H9 (cell line): ENCODE results near the gene KCNC2. TPM values are rescaled to one million over a fixed set of nuclear protein-coding genes. Genes with fewer than 3 reads are reported as not detected.

Source experiments
- DNase-seq: peaks from one replicate; pipeline ENCODE4 v3.0.0-alpha.2; 2017
- H2AFZ ChIP-seq: one replicate; pipeline ENCODE4 v1.6.1; 2013; ENCODE audit warnings: mild to moderate bottlenecking, low read length, control low read depth, moderate library complexity
- H2AK5ac ChIP-seq: 2 replicates; pipeline ENCODE4 v1.6.1; 2013; ENCODE audit warnings: low read length, control low read depth, mixed read lengths; ENCODE audit not compliant: insufficient read length
- H2BK120ac ChIP-seq: one replicate; pipeline ENCODE4 v1.6.1; 2013; ENCODE audit warnings: low read depth, mild to moderate bottlenecking, low read length, control low read depth, inconsistent platforms; ENCODE audit not compliant: poor library complexity, severe bottlenecking
- H2BK12ac ChIP-seq: 2 replicates; pipeline ENCODE4 v1.6.1; 2013; ENCODE audit warnings: low read length, control low read depth, mixed read lengths, low read depth; ENCODE audit not compliant: insufficient read length
- H2BK15ac ChIP-seq: 2 replicates; pipeline ENCODE4 v1.6.1; 2013; ENCODE audit warnings: low read depth, low read length, control low read depth
- H2BK20ac ChIP-seq: one replicate; pipeline ENCODE4 v1.6.1; 2013; ENCODE audit warnings: low read depth, mild to moderate bottlenecking, low read length, control low read depth, inconsistent platforms; ENCODE audit not compliant: poor library complexity, severe bottlenecking
- H2BK5ac ChIP-seq: 2 replicates; pipeline ENCODE4 v1.6.1; 2013; ENCODE audit warnings: low read length, control low read depth, mixed read lengths; ENCODE audit not compliant: insufficient read length
- H3K14ac ChIP-seq: 2 replicates; pipeline ENCODE4 v1.6.1; 2013; ENCODE audit warnings: low read length, control low read depth; ENCODE audit not compliant: insufficient read depth
- H3K18ac ChIP-seq: 2 replicates; pipeline ENCODE4 v1.6.1; 2013; ENCODE audit warnings: low read depth, mild to moderate bottlenecking, mixed read lengths, low read length, control low read depth; ENCODE audit not compliant: insufficient read length
- H3K23ac ChIP-seq: 2 replicates; pipeline ENCODE4 v1.6.1; 2013; ENCODE audit warnings: low read length, control low read depth, mixed read lengths, low read depth; ENCODE audit not compliant: insufficient read length
- H3K23me2 ChIP-seq: 2 replicates; pipeline ENCODE4 v1.6.1; 2013; ENCODE audit warnings: low read depth, mild to moderate bottlenecking, mixed read lengths, low read length, control low read depth; ENCODE audit not compliant: insufficient read length, poor library complexity, severe bottlenecking
- H3K27ac ChIP-seq: 2 replicates; pipeline ENCODE4 v1.5.1; 2013; ENCODE audit warnings: low read length, control low read depth, mixed read lengths, low read depth; ENCODE audit not compliant: insufficient read length
- H3K27me3 ChIP-seq: 2 replicates; pipeline ENCODE4 v1.6.1; 2013; ENCODE audit warnings: low read length, control low read depth, inconsistent platforms; ENCODE audit not compliant: insufficient read depth
- H3K4ac ChIP-seq: 2 replicates; pipeline ENCODE4 v1.6.1; 2013; ENCODE audit warnings: low read depth, mild to moderate bottlenecking, control low read depth, inconsistent platforms, low read length, moderate library complexity
- H3K4me1 ChIP-seq: 2 replicates; pipeline ENCODE4 v1.6.1; 2013; ENCODE audit warnings: low read length, control low read depth, inconsistent platforms; ENCODE audit not compliant: insufficient read depth
- H3K4me2 ChIP-seq: 2 replicates; pipeline ENCODE4 v1.6.1; 2013; ENCODE audit warnings: low read length, control low read depth, mixed read lengths; ENCODE audit not compliant: insufficient read length, insufficient read depth
- H3K56ac ChIP-seq: 2 replicates; pipeline ENCODE4 v1.6.1; 2013; ENCODE audit warnings: low read depth, mild to moderate bottlenecking, mixed read lengths, low read length, control low read depth; ENCODE audit not compliant: insufficient read length
- H3K79me1 ChIP-seq: 2 replicates; pipeline ENCODE4 v1.6.1; 2013; ENCODE audit warnings: low read depth, mild to moderate bottlenecking, moderate library complexity, low read length, control low read depth, inconsistent platforms; ENCODE audit not compliant: insufficient read depth, poor library complexity, severe bottlenecking
- H3K79me2 ChIP-seq: 2 replicates; pipeline ENCODE4 v1.6.1; 2013; ENCODE audit warnings: low read length, control low read depth, inconsistent platforms; ENCODE audit not compliant: insufficient read depth
- H3K9ac ChIP-seq: 2 replicates; pipeline ENCODE4 v1.6.1; 2013; ENCODE audit warnings: low read length, control low read depth, mixed read lengths; ENCODE audit not compliant: insufficient read length; ENCODE audit errors: extremely low read depth
- H3K9me3 ChIP-seq: one replicate; pipeline ENCODE4 v1.6.1; 2013; ENCODE audit warnings: low read depth, low read length, inconsistent platforms; ENCODE audit not compliant: control insufficient read depth
- H3T11ph ChIP-seq: one replicate; pipeline ENCODE4 v1.6.1; 2013; ENCODE audit warnings: mild to moderate bottlenecking, low read length, control low read depth, inconsistent platforms
- H4K20me1 ChIP-seq: one replicate; pipeline ENCODE4 v1.6.1; 2013; ENCODE audit not compliant: control insufficient read depth, insufficient read length, insufficient read depth
- H4K5ac ChIP-seq: 2 replicates; pipeline ENCODE4 v1.6.1; 2013; ENCODE audit warnings: low read depth, mild to moderate bottlenecking, mixed read lengths, low read length, control low read depth; ENCODE audit not compliant: insufficient read length
- H4K8ac ChIP-seq: replicated peaks from 2 replicates; pipeline ENCODE4 v1.6.1; 2013; ENCODE audit warnings: low read length, control low read depth, mixed read lengths, low read depth; ENCODE audit not compliant: insufficient read length
- H4K91ac ChIP-seq: 2 replicates; pipeline ENCODE4 v1.6.1; 2013; ENCODE audit warnings: low read depth, mild to moderate bottlenecking, moderate library complexity, mixed read lengths, low read length, control low read depth; ENCODE audit not compliant: insufficient read length
- H3K27ac Mint-ChIP-seq, 3 experiments: 2 replicates in 2 of 3; 3 replicates in 1 of 3; pipeline ENCODE4 v1.8.0; 2020 to 2021; ENCODE audit warnings: mixed read lengths in 3 of 3, mild to moderate bottlenecking in 1 of 3, moderate library complexity in 1 of 3
- H3K27me3 Mint-ChIP-seq: 2 replicates; pipeline ENCODE4 v1.8.0; 2021; ENCODE audit warnings: low read depth, mild to moderate bottlenecking, moderate library complexity, mixed read lengths
- H3K36me3 Mint-ChIP-seq, 3 experiments: 2 replicates in 2 of 3; 3 replicates in 1 of 3; pipeline ENCODE4 v1.8.0; 2020 to 2021; ENCODE audit warnings: low read depth in 3 of 3, mixed read lengths in 3 of 3; ENCODE audit not compliant: insufficient read depth in 1 of 3
- H3K4me1 Mint-ChIP-seq, 2 experiments: 2 replicates each; pipeline ENCODE4 v1.8.0; 2020; ENCODE audit warnings: mixed read lengths in 2 of 2
- H3K4me3 Mint-ChIP-seq, 2 experiments: 2 replicates in 1 of 2; 3 replicates in 1 of 2; pipeline ENCODE4 v1.8.0; 2020 to 2021; ENCODE audit warnings: mild to moderate bottlenecking in 2 of 2, mixed read lengths in 2 of 2, moderate library complexity in 1 of 2
- H3K9me3 Mint-ChIP-seq, 2 experiments: 2 replicates in 1 of 2; 3 replicates in 1 of 2; pipeline ENCODE4 v1.8.0; 2020; ENCODE audit warnings: mild to moderate bottlenecking in 2 of 2, mixed read lengths in 2 of 2, moderate library complexity in 1 of 2
- CTCF ChIP-seq: fragments of 200-600 bp; sonication (generic); conservative IDR thresholded peaks from 3 replicates; pipeline ENCODE4 v1.8.0; 2021; ENCODE audit warnings: antibody characterized with exemption, mild to moderate bottlenecking
- total RNA-seq: library from RNA; stranded (reverse); gene quantifications from 2 replicates; pipeline ENCODE4 v1.2.1, GENCODE V29; 2021

The KCNC2 gene
- total RNA-seq, 1 experiment from 2014 or later: not detected

DNA sequence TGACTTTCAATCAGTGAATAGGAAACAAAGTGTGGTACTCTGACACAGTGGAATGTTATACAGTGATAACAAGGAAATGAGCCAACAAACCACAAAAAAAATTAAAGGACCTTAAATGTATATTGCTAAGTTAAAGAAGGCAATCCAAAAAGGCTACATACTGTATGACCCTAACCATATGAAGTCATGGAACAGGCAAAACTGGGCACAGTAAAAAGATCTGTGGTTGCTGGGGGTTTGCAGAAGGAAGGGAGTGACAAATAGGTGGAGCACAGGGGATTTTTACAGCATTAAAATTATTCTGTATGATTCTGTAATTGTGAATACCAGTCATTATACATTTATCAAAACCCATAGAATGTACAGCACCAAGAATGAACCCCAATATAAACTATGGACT, 112.6 kb downstream of the KCNC2 start:
- Histone ChIP-seq H3K27me3 (no peaks in the 10 kb centered on the region), H2AFZ (no peak overlapping the region), H2BK12ac (no peak overlapping the region), H2BK15ac (no peak overlapping the region), H3K79me2 (no peaks in the 10 kb centered on the region), H3K79me1 (no peaks in the 10 kb centered on the region), H2AK5ac (no peak overlapping the region), H2BK120ac (no peak overlapping the region), H3K23me2 (no peaks in the 10 kb centered on the region), H3K9me3 (no peaks in the 10 kb centered on the region), H2BK20ac (no peak overlapping the region), H4K91ac (no peak overlapping the region), H3K9ac (no peak overlapping the region), H3T11ph (no peak overlapping the region), H3K14ac (no peak overlapping the region), H3K27ac (no peak overlapping the region), H2BK5ac (no peak overlapping the region), H3K18ac (no peak overlapping the region), H3K56ac (no peak overlapping the region), H4K5ac (no peak overlapping the region), H3K23ac (no peak overlapping the region), H3K4me2 (no peak overlapping the region), H3K4ac (no peak overlapping the region), H4K20me1 (no peaks in the 10 kb centered on the region), H3K4me1 (no peaks in the 10 kb centered on the region), H4K8ac (no peak overlapping the region)
- no peak overlapping the region for H3K27ac Mint-ChIP-seq
- H3K27me3 Mint-ChIP-seq: no peaks in the 10 kb centered on the region
- H3K4me3 Mint-ChIP-seq: no peak overlapping the region
- no peak for DNase-seq
- no peaks in the 10 kb centered on the region for H3K36me3 Mint-ChIP-seq
- no peak for TF ChIP-seq CTCF
- peaks cover 0 to 3% of the 10 kb centered on the region in 2 experiments; a peak in 2 of 4 replicates for H3K4me1 Mint-ChIP-seq
- H3K9me3 Mint-ChIP-seq: no peaks in the 10 kb centered on the region
